ENCODE data around the gene NIPAL3.

NIPAL3 gene

GRCh38 chr1:24390924-24391782 lies 24.4 kb upstream of the NIPAL3 start:
- DNase-seq (ENCODE audit: low read depth in 2 of 2), result peak; percentile 30 to 51

- DNase-seq (ENCODE audit: low read depth in 2 of 2), result peak in 1 of 2 donors; percentile 21
Measured at GRCh38 chr1:24391882-24392603, 23.6 kb upstream of the NIPAL3 start.

- DNase-seq (ENCODE audit: low read depth in 2 of 2), result no peak
Measured at GRCh38 chr1:24392604-24392946, 23.0 kb upstream of the NIPAL3 start.

- no peak for DNase-seq (ENCODE audit: low read depth in 2 of 2)
Measured at GRCh38 chr1:24392982-24393650, 22.5 kb upstream of the NIPAL3 start.

GRCh38 chr1:24393892-24394291 lies 21.7 kb upstream of the NIPAL3 start:
- DNase-seq (ENCODE audit: low read depth in 2 of 2), result no peak

GRCh38 chr1:24400065-24400464 lies 15.5 kb upstream of the NIPAL3 start:
- no peak for DNase-seq (ENCODE audit: low read depth in 2 of 2)

GRCh38 chr1:24403806-24404205 lies 11.8 kb upstream of the NIPAL3 start:
- DNase-seq (ENCODE audit: low read depth in 2 of 2), result no peak

GRCh38 chr1:24406788-24407187 lies 8.8 kb upstream of the NIPAL3 start:
- no peak for DNase-seq (ENCODE audit: low read depth in 2 of 2)

- no peak for DNase-seq (ENCODE audit: low read depth in 2 of 2)
Measured at GRCh38 chr1:24409535-24409934, 6.1 kb upstream of the NIPAL3 start.

- DNase-seq (ENCODE audit: low read depth in 2 of 2), result no peak
Measured at GRCh38 chr1:24410750-24411149, 4.9 kb upstream of the NIPAL3 start.

- DNase-seq (ENCODE audit: low read depth in 2 of 2), result no peak
Measured at GRCh38 chr1:24411963-24412362, 3.6 kb upstream of the NIPAL3 start.

GRCh38 chr1:24412408-24412807 lies 3.2 kb upstream of the NIPAL3 start:
- no peak for DNase-seq (ENCODE audit: low read depth in 2 of 2)

GRCh38 chr1:24413350-24414163 lies 2.0 kb upstream of the NIPAL3 start, which contains the start of gene STPG1:
Gene STPG1, minus strand, starts transcription at chr1:24413782. Its CDS starts 12,394 bp downstream, at chr1:24401388.
- DNase-seq (ENCODE audit: low read depth in 2 of 2), result peak; percentile 42 to 57

GRCh38 chr1:24414775-24415333 lies 748 bp upstream of the NIPAL3 start:
- no peak for DNase-seq (ENCODE audit: low read depth in 2 of 2)

- no peak for DNase-seq (ENCODE audit: low read depth in 2 of 2)
Measured at GRCh38 chr1:24415910-24416665, 486 bp downstream of the NIPAL3 start.

GRCh38 chr1:24416666-24417391 lies 1.2 kb downstream of the NIPAL3 start:
- DNase-seq (ENCODE audit: low read depth in 2 of 2), result peak in 1 of 2 donors; percentile 21

GRCh38 chr1:24417681-24418080 lies 2.1 kb downstream of the NIPAL3 start:
- no peak for DNase-seq (ENCODE audit: low read depth in 2 of 2)

- no peak for DNase-seq (ENCODE audit: low read depth in 2 of 2)
Measured at GRCh38 chr1:24418898-24419628, 3.5 kb downstream of the NIPAL3 start.

- DNase-seq (ENCODE audit: low read depth in 2 of 2), result no peak
Measured at GRCh38 chr1:24420547-24420946, 4.9 kb downstream of the NIPAL3 start.

Data from stimulated activated CD8-positive, alpha-beta memory T cell treated with anti-CD3 and anti-CD28 coated beads, Interleukin-15, amount 100 ng/mL, for 4 hours (primary cell).